Measurements from ENCODE around the gene CRELD1. TPM values are rescaled to one million over a fixed set of nuclear protein-coding genes. Genes with fewer than 3 reads are reported as not detected.
A peak's percentile ranks its signal among the peaks of the same experiment; 100 is the strongest.

CRELD1 gene
- total and polyA plus RNA-seq, 2 experiments from 2014 or later = 43.9 to 82.9 TPM

DNA sequence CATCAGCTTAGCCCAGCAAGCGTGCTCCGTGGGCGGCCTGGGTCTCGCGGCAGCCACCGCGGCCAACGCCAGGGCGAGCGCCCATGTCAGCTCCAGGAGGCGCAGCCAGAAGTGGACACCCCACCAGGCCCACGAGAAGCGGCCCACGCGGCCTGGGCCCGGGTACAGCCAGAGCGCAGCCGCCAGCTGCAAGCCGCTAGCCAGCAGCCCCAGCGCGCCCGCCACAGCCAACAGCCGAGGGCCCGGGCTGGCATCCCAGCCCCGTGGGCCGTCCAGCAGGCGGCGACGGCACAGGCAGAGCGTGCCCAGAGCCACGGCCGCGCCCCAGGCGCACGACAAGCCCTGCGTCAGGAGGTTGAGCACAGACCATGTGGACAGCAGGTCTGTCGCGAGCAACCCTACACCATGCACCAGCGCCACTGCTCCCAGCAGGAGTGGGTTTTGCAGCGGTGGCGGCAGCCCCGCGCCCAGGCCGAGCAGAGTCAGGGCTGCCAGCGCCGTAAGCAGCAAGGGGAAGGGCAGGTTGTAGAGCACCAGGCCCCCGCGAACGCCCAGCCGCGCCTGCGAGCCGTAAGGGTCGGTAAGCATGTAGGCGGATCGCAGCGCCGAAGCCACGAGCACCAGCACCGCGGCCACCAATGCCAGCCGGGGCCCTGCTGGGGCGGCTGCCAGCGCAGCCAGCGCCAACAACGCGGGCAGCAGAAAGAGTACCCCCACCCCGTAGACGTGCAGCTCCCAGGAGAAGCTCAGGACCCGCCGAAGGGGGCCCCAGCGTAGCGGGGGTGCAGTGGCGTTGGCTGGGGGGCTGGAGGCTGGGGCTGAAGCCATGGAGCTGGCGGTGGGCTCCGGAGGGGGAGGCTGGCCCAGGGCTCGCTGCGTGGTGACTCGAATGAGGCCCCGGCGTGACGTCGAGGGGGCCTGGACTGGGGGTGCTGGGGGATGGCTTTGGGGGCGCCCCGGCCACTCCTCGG is 13.7 kb downstream of the CRELD1 start:
- H3K36me3 ChIP-seq (replicated peaks; ENCODE audit: insufficient read depth, low read depth) = no peaks in the 10 kb centered on the region
- H3K27me3 ChIP-seq = no peaks in the 10 kb centered on the region
- no peaks in the 10 kb centered on the region for H3K9me3 ChIP-seq (ENCODE audit: low read depth)
- peak; percentile 86 for DNase-seq (ENCODE audit: low spot score)
- H3K79me2 ChIP-seq = no peaks in the 10 kb centered on the region
- TF ChIP-seq EZH2 (IDR thresholded peaks at IDR 0.05; ENCODE audit: borderline replicate concordance) (no peak), EZH2phosphoT487 (IDR thresholded peaks at IDR 0.05; ENCODE audit: low read depth, severe bottlenecking, unreplicated experiment) (no peak), CTCF (IDR thresholded peaks at IDR 0.05; ENCODE audit: poor library complexity) (peak; percentile 46)
- 40% methylated on average over 75 of the region's 86 CpGs for WGBS (ENCODE audit: low lambda C conversion rate, missing lambda C conversion rate)
- no peaks in the 10 kb centered on the region for H3K9me2 ChIP-seq (replicated peaks; ENCODE audit: insufficient read depth)
- H4K20me1 ChIP-seq (ENCODE audit: insufficient read depth, poor library complexity, severe bottlenecking) = no peaks in the 10 kb centered on the region
- peak overlapping the region; percentile 47 for H3K4me3 ChIP-seq
- H3K4me2 ChIP-seq = peak overlapping the region; percentile 91
- peaks cover 7% of the 10 kb centered on the region for H3K4me1 ChIP-seq (ENCODE audit: insufficient read depth)
- no peak overlapping the region for H3K27ac ChIP-seq
- peak overlapping the region; percentile 85 for H2AFZ ChIP-seq

GRCh38 chr3:9948586-9948985 is 15.0 kb downstream of the CRELD1 start:
- DNase-seq (ENCODE audit: low spot score) = no peak
- 97% methylated on average over 3 of the region's 3 CpGs for WGBS (ENCODE audit: low lambda C conversion rate, missing lambda C conversion rate)
- Histone ChIP-seq H3K27ac (no peak overlapping the region), H4K20me1 (ENCODE audit: insufficient read depth, poor library complexity, severe bottlenecking) (no peaks in the 10 kb centered on the region), H2AFZ (no peak overlapping the region), H3K9me2 (replicated peaks; ENCODE audit: insufficient read depth) (no peaks in the 10 kb centered on the region), H3K4me3 (no peak overlapping the region), H3K79me2 (no peaks in the 10 kb centered on the region), H3K4me1 (ENCODE audit: insufficient read depth) (peaks cover 7% of the 10 kb centered on the region), H3K4me2 (no peak overlapping the region), H3K9me3 (ENCODE audit: low read depth) (no peaks in the 10 kb centered on the region), H3K27me3 (no peaks in the 10 kb centered on the region), H3K36me3 (replicated peaks; ENCODE audit: insufficient read depth, low read depth) (no peaks in the 10 kb centered on the region)
- TF ChIP-seq EZH2 (IDR thresholded peaks at IDR 0.05; ENCODE audit: borderline replicate concordance) (no peak), CTCF (IDR thresholded peaks at IDR 0.05; ENCODE audit: poor library complexity) (no peak), EZH2phosphoT487 (IDR thresholded peaks at IDR 0.05; ENCODE audit: low read depth, severe bottlenecking, unreplicated experiment) (no peak)

GRCh38 chr3:9949115-9949514 is 15.5 kb downstream of the CRELD1 start:
- H3K4me3 ChIP-seq = no peak overlapping the region
- WGBS (ENCODE audit: low lambda C conversion rate, missing lambda C conversion rate) = 96% methylated on average over 7 of the region's 7 CpGs
- H3K79me2 ChIP-seq = no peaks in the 10 kb centered on the region
- H3K4me1 ChIP-seq (ENCODE audit: insufficient read depth) = peaks cover 7% of the 10 kb centered on the region
- no peaks in the 10 kb centered on the region for H3K36me3 ChIP-seq (replicated peaks; ENCODE audit: insufficient read depth, low read depth)
- no peak overlapping the region for H3K27ac ChIP-seq
- H3K4me2 ChIP-seq = no peak overlapping the region
- TF ChIP-seq EZH2 (IDR thresholded peaks at IDR 0.05; ENCODE audit: borderline replicate concordance) = no peak
- no peak for TF ChIP-seq EZH2phosphoT487 (IDR thresholded peaks at IDR 0.05; ENCODE audit: low read depth, severe bottlenecking, unreplicated experiment)
- TF ChIP-seq CTCF (IDR thresholded peaks at IDR 0.05; ENCODE audit: poor library complexity) = no peak
- H4K20me1 ChIP-seq (ENCODE audit: insufficient read depth, poor library complexity, severe bottlenecking) = no peaks in the 10 kb centered on the region
- no peaks in the 10 kb centered on the region for H3K9me3 ChIP-seq (ENCODE audit: low read depth)
- no peak for DNase-seq (ENCODE audit: low spot score)
- no peak overlapping the region for H2AFZ ChIP-seq
- H3K27me3 ChIP-seq = no peaks in the 10 kb centered on the region
- no peaks in the 10 kb centered on the region for H3K9me2 ChIP-seq (replicated peaks; ENCODE audit: insufficient read depth)

Measured in hepatocyte (in vitro differentiated cells).